Measurements from ENCODE around the gene EBF3.

- no peak for TF ChIP-seq CTCF (IDR thresholded peaks at IDR 0.05)
- TF ChIP-seq POLR2A (IDR thresholded peaks at IDR 0.05), result no peak
These were observed 31.9 kb downstream of the EBF3 start for GRCh38 chr10:129932182-129932581.

Measured in Peyer's patch (tissue), 4 donors.